Endothelial cell (in vitro differentiated cells): Measurements from ENCODE around the gene OTOR. TPM values are rescaled to one million over a fixed set of nuclear protein-coding genes. Genes with fewer than 3 reads are reported as not detected.

ENCODE experiments used
- DNase-seq: peaks from one replicate; pipeline ENCODE4 v3.0.0; 2021; ENCODE audit warnings: low spot score
- H3K27ac Mint-ChIP-seq: one replicate; pipeline ENCODE4 v1.8.0; 2021; ENCODE audit warnings: mixed read lengths, inconsistent platforms; ENCODE audit not compliant: unreplicated experiment
- H3K27me3 Mint-ChIP-seq: one replicate; pipeline ENCODE4 v1.8.0; 2021; ENCODE audit warnings: mild to moderate bottlenecking, moderate library complexity, mixed read lengths, inconsistent platforms; ENCODE audit not compliant: unreplicated experiment
- H3K36me3 Mint-ChIP-seq: one replicate; pipeline ENCODE4 v1.8.0; 2021; ENCODE audit warnings: mild to moderate bottlenecking, low read depth, mixed read lengths, inconsistent platforms; ENCODE audit not compliant: unreplicated experiment
- H3K4me1 Mint-ChIP-seq: one replicate; pipeline ENCODE4 v1.8.0; 2021; ENCODE audit warnings: mild to moderate bottlenecking, mixed read lengths, inconsistent platforms; ENCODE audit not compliant: unreplicated experiment
- H3K4me3 Mint-ChIP-seq: one replicate; pipeline ENCODE4 v1.8.0; 2021; ENCODE audit warnings: mild to moderate bottlenecking, mixed read lengths, inconsistent platforms; ENCODE audit not compliant: unreplicated experiment
- H3K9me3 Mint-ChIP-seq: one replicate; pipeline ENCODE4 v1.8.0; 2021; ENCODE audit warnings: mixed read lengths, inconsistent platforms; ENCODE audit not compliant: unreplicated experiment
- CTCF ChIP-seq: fragments of 200-600 bp; sonication (generic); IDR thresholded peaks from one replicate; pipeline ENCODE4 v1.5.0; 2021; ENCODE audit warnings: antibody characterized with exemption; ENCODE audit not compliant: unreplicated experiment
- total RNA-seq: library from RNA; stranded (reverse); fragmentation: NEBNext Ultra II Directional; extraction: Animal tissue kit (Norgen Biotek cat#: 25700); gene quantifications from one replicate; pipeline ENCODE4 v1.2.1, GENCODE V29; 2021; ENCODE audit not compliant: unreplicated experiment

OTOR gene
- total RNA-seq, 1 donor from 2014 or later, result 4.5 TPM

GRCh38 chr20:16729565-16730460 lies 18.3 kb upstream of the OTOR start, which contains the start of gene SNRPB2:
Gene SNRPB2, plus strand, starts transcription at chr20:16730026. Its CDS starts 1,677 bp downstream, at chr20:16731703.
- H3K27ac Mint-ChIP-seq, result peak within 1 kb of the TSS; percentile 100
- TF ChIP-seq CTCF, result no peak
- peak; percentile 88 for DNase-seq
- H3K4me1 Mint-ChIP-seq, result peaks cover 21% of the 10 kb centered on the region
- H3K27me3 Mint-ChIP-seq, result peaks cover 3% of the 10 kb centered on the region
- peaks cover 9% of the 10 kb centered on the region for H3K36me3 Mint-ChIP-seq
- H3K9me3 Mint-ChIP-seq, result no peaks in the 10 kb centered on the region
- peak within 1 kb of the TSS; percentile 99 for H3K4me3 Mint-ChIP-seq

GRCh38 chr20:16732506-16733152 lies 15.5 kb upstream of the OTOR start:
- no peak for DNase-seq
- Mint-ChIP-seq H3K36me3 (peaks cover 9% of the 10 kb centered on the region), H3K27ac (peak overlapping the region; percentile 55), H3K4me3 (no peak overlapping the region), H3K27me3 (peaks cover 3% of the 10 kb centered on the region), H3K4me1 (peaks cover 21% of the 10 kb centered on the region), H3K9me3 (no peaks in the 10 kb centered on the region)
- no peak for TF ChIP-seq CTCF

- no peak for DNase-seq
- no peak for TF ChIP-seq CTCF
- Mint-ChIP-seq H3K9me3 (no peaks in the 10 kb centered on the region), H3K27ac (no peak overlapping the region), H3K4me1 (no peaks in the 10 kb centered on the region), H3K27me3 (no peaks in the 10 kb centered on the region), H3K4me3 (no peak overlapping the region), H3K36me3 (peaks cover 7% of the 10 kb centered on the region)
These were observed 7.6 kb upstream of the OTOR start for GRCh38 chr20:16740365-16741072.

GRCh38 chr20:16744178-16744807 lies 3.9 kb upstream of the OTOR start:
- H3K27ac Mint-ChIP-seq, result no peak overlapping the region
- no peak for DNase-seq
- no peak overlapping the region for H3K4me3 Mint-ChIP-seq
- peaks cover 4% of the 10 kb centered on the region for H3K36me3 Mint-ChIP-seq
- no peaks in the 10 kb centered on the region for H3K27me3 Mint-ChIP-seq
- TF ChIP-seq CTCF, result no peak
- peaks cover 5% of the 10 kb centered on the region for H3K4me1 Mint-ChIP-seq
- no peaks in the 10 kb centered on the region for H3K9me3 Mint-ChIP-seq
